H9 (cell line): ENCODE data around the gene MT1A. TPM values are rescaled to one million over a fixed set of nuclear protein-coding genes. Genes with fewer than 3 reads are reported as not detected.

ENCODE experiments used
- DNase-seq: peaks from one replicate; pipeline ENCODE4 v3.0.0-alpha.2; 2017
- H2AFZ ChIP-seq: one replicate; pipeline ENCODE4 v1.6.1; 2013; ENCODE audit warnings: mild to moderate bottlenecking, low read length, control low read depth, moderate library complexity
- H2AK5ac ChIP-seq: 2 replicates; pipeline ENCODE4 v1.6.1; 2013; ENCODE audit warnings: low read length, control low read depth, mixed read lengths; ENCODE audit not compliant: insufficient read length
- H2BK120ac ChIP-seq: one replicate; pipeline ENCODE4 v1.6.1; 2013; ENCODE audit warnings: low read depth, mild to moderate bottlenecking, low read length, control low read depth, inconsistent platforms; ENCODE audit not compliant: poor library complexity, severe bottlenecking
- H2BK12ac ChIP-seq: 2 replicates; pipeline ENCODE4 v1.6.1; 2013; ENCODE audit warnings: low read length, control low read depth, mixed read lengths, low read depth; ENCODE audit not compliant: insufficient read length
- H2BK15ac ChIP-seq: 2 replicates; pipeline ENCODE4 v1.6.1; 2013; ENCODE audit warnings: low read depth, low read length, control low read depth
- H2BK20ac ChIP-seq: one replicate; pipeline ENCODE4 v1.6.1; 2013; ENCODE audit warnings: low read depth, mild to moderate bottlenecking, low read length, control low read depth, inconsistent platforms; ENCODE audit not compliant: poor library complexity, severe bottlenecking
- H2BK5ac ChIP-seq: 2 replicates; pipeline ENCODE4 v1.6.1; 2013; ENCODE audit warnings: low read length, control low read depth, mixed read lengths; ENCODE audit not compliant: insufficient read length
- H3K14ac ChIP-seq: 2 replicates; pipeline ENCODE4 v1.6.1; 2013; ENCODE audit warnings: low read length, control low read depth; ENCODE audit not compliant: insufficient read depth
- H3K18ac ChIP-seq: 2 replicates; pipeline ENCODE4 v1.6.1; 2013; ENCODE audit warnings: low read depth, mild to moderate bottlenecking, mixed read lengths, low read length, control low read depth; ENCODE audit not compliant: insufficient read length
- H3K23ac ChIP-seq: 2 replicates; pipeline ENCODE4 v1.6.1; 2013; ENCODE audit warnings: low read length, control low read depth, mixed read lengths, low read depth; ENCODE audit not compliant: insufficient read length
- H3K23me2 ChIP-seq: 2 replicates; pipeline ENCODE4 v1.6.1; 2013; ENCODE audit warnings: low read depth, mild to moderate bottlenecking, mixed read lengths, low read length, control low read depth; ENCODE audit not compliant: insufficient read length, poor library complexity, severe bottlenecking
- H3K27ac ChIP-seq: 2 replicates; pipeline ENCODE4 v1.5.1; 2013; ENCODE audit warnings: low read length, control low read depth, mixed read lengths, low read depth; ENCODE audit not compliant: insufficient read length
- H3K27me3 ChIP-seq: 2 replicates; pipeline ENCODE4 v1.6.1; 2013; ENCODE audit warnings: low read length, control low read depth, inconsistent platforms; ENCODE audit not compliant: insufficient read depth
- H3K4ac ChIP-seq: 2 replicates; pipeline ENCODE4 v1.6.1; 2013; ENCODE audit warnings: low read depth, mild to moderate bottlenecking, control low read depth, inconsistent platforms, low read length, moderate library complexity
- H3K4me1 ChIP-seq: 2 replicates; pipeline ENCODE4 v1.6.1; 2013; ENCODE audit warnings: low read length, control low read depth, inconsistent platforms; ENCODE audit not compliant: insufficient read depth
- H3K4me2 ChIP-seq: 2 replicates; pipeline ENCODE4 v1.6.1; 2013; ENCODE audit warnings: low read length, control low read depth, mixed read lengths; ENCODE audit not compliant: insufficient read length, insufficient read depth
- H3K56ac ChIP-seq: 2 replicates; pipeline ENCODE4 v1.6.1; 2013; ENCODE audit warnings: low read depth, mild to moderate bottlenecking, mixed read lengths, low read length, control low read depth; ENCODE audit not compliant: insufficient read length
- H3K79me1 ChIP-seq: 2 replicates; pipeline ENCODE4 v1.6.1; 2013; ENCODE audit warnings: low read depth, mild to moderate bottlenecking, moderate library complexity, low read length, control low read depth, inconsistent platforms; ENCODE audit not compliant: insufficient read depth, poor library complexity, severe bottlenecking
- H3K79me2 ChIP-seq: 2 replicates; pipeline ENCODE4 v1.6.1; 2013; ENCODE audit warnings: low read length, control low read depth, inconsistent platforms; ENCODE audit not compliant: insufficient read depth
- H3K9ac ChIP-seq: 2 replicates; pipeline ENCODE4 v1.6.1; 2013; ENCODE audit warnings: low read length, control low read depth, mixed read lengths; ENCODE audit not compliant: insufficient read length; ENCODE audit errors: extremely low read depth
- H3K9me3 ChIP-seq: one replicate; pipeline ENCODE4 v1.6.1; 2013; ENCODE audit warnings: low read depth, low read length, inconsistent platforms; ENCODE audit not compliant: control insufficient read depth
- H3T11ph ChIP-seq: one replicate; pipeline ENCODE4 v1.6.1; 2013; ENCODE audit warnings: mild to moderate bottlenecking, low read length, control low read depth, inconsistent platforms
- H4K20me1 ChIP-seq: one replicate; pipeline ENCODE4 v1.6.1; 2013; ENCODE audit not compliant: control insufficient read depth, insufficient read length, insufficient read depth
- H4K5ac ChIP-seq: 2 replicates; pipeline ENCODE4 v1.6.1; 2013; ENCODE audit warnings: low read depth, mild to moderate bottlenecking, mixed read lengths, low read length, control low read depth; ENCODE audit not compliant: insufficient read length
- H4K8ac ChIP-seq: replicated peaks from 2 replicates; pipeline ENCODE4 v1.6.1; 2013; ENCODE audit warnings: low read length, control low read depth, mixed read lengths, low read depth; ENCODE audit not compliant: insufficient read length
- H4K91ac ChIP-seq: 2 replicates; pipeline ENCODE4 v1.6.1; 2013; ENCODE audit warnings: low read depth, mild to moderate bottlenecking, moderate library complexity, mixed read lengths, low read length, control low read depth; ENCODE audit not compliant: insufficient read length
- H3K27ac Mint-ChIP-seq, 3 experiments: 2 replicates in 2 of 3; 3 replicates in 1 of 3; pipeline ENCODE4 v1.8.0; 2020 to 2021; ENCODE audit warnings: mixed read lengths in 3 of 3, mild to moderate bottlenecking in 1 of 3, moderate library complexity in 1 of 3
- H3K27me3 Mint-ChIP-seq: 2 replicates; pipeline ENCODE4 v1.8.0; 2021; ENCODE audit warnings: low read depth, mild to moderate bottlenecking, moderate library complexity, mixed read lengths
- H3K36me3 Mint-ChIP-seq, 3 experiments: 2 replicates in 2 of 3; 3 replicates in 1 of 3; pipeline ENCODE4 v1.8.0; 2020 to 2021; ENCODE audit warnings: low read depth in 3 of 3, mixed read lengths in 3 of 3; ENCODE audit not compliant: insufficient read depth in 1 of 3
- H3K4me1 Mint-ChIP-seq, 2 experiments: 2 replicates each; pipeline ENCODE4 v1.8.0; 2020; ENCODE audit warnings: mixed read lengths in 2 of 2
- H3K4me3 Mint-ChIP-seq, 2 experiments: 2 replicates in 1 of 2; 3 replicates in 1 of 2; pipeline ENCODE4 v1.8.0; 2020 to 2021; ENCODE audit warnings: mild to moderate bottlenecking in 2 of 2, mixed read lengths in 2 of 2, moderate library complexity in 1 of 2
- H3K9me3 Mint-ChIP-seq, 2 experiments: 2 replicates in 1 of 2; 3 replicates in 1 of 2; pipeline ENCODE4 v1.8.0; 2020; ENCODE audit warnings: mild to moderate bottlenecking in 2 of 2, mixed read lengths in 2 of 2, moderate library complexity in 1 of 2
- CTCF ChIP-seq: fragments of 200-600 bp; sonication (generic); conservative IDR thresholded peaks from 3 replicates; pipeline ENCODE4 v1.8.0; 2021; ENCODE audit warnings: antibody characterized with exemption, mild to moderate bottlenecking
- WGBS: extraction: QIAGEN DNeasy Blood & Tissue Kit; methylation state at CpG from one replicate; pipeline ENCODE4 v1.1.7; 2013; ENCODE audit warnings: missing lambda C conversion rate, low lambda C conversion rate, mixed read lengths; ENCODE audit not compliant: insufficient read length; ENCODE audit errors: extremely low coverage; 5-methylcytosine and 5-hydroxymethylcytosine counted together
- total RNA-seq: library from RNA; stranded (reverse); gene quantifications from 2 replicates; pipeline ENCODE4 v1.2.1, GENCODE V29; 2021

The MT1A gene
- total RNA-seq, 1 experiment from 2014 or later = not detected

GRCh38 chr16:56603589-56603988, 34.9 kb upstream of the MT1A start:
- H3K23me2 ChIP-seq = peaks cover 2% of the 10 kb centered on the region
- no peak overlapping the region for H2BK5ac ChIP-seq
- no peaks in the 10 kb centered on the region for H3K9me3 ChIP-seq
- no peak overlapping the region for H3K4me2 ChIP-seq
- H4K91ac ChIP-seq = no peak overlapping the region
- H2BK120ac ChIP-seq = no peak overlapping the region
- H4K20me1 ChIP-seq = no peaks in the 10 kb centered on the region
- no peaks in the 10 kb centered on the region for H3K79me2 ChIP-seq
- H4K8ac ChIP-seq = no peak overlapping the region
- H3K4me1 ChIP-seq = no peaks in the 10 kb centered on the region
- Mint-ChIP-seq H3K36me3 (no peaks in the 10 kb centered on the region), H3K4me1 (peaks cover 14 to 21% of the 10 kb centered on the region in 2 experiments), H3K9me3 (no peaks in the 10 kb centered on the region), H3K27me3 (peaks cover 65% of the 10 kb centered on the region), H3K27ac (no peak overlapping the region), H3K4me3 (no peak overlapping the region)
- no peak overlapping the region for H3K27ac ChIP-seq
- no peaks in the 10 kb centered on the region for H3K79me1 ChIP-seq
- no peak overlapping the region for H3K23ac ChIP-seq
- H3K27me3 ChIP-seq = peaks cover 2% of the 10 kb centered on the region; the same call in 1 of the 2 replicates
- H3T11ph ChIP-seq = no peak overlapping the region
- H2BK12ac ChIP-seq = no peak overlapping the region
- no peak overlapping the region for H2AK5ac ChIP-seq
- H3K56ac ChIP-seq = no peak overlapping the region
- no peak overlapping the region for H2AFZ ChIP-seq
- no peak overlapping the region for H3K4ac ChIP-seq
- no peak overlapping the region for H3K18ac ChIP-seq
- TF ChIP-seq CTCF = peak; percentile 61
- peak; percentile 74 for DNase-seq
- H3K14ac ChIP-seq = no peak overlapping the region
- H2BK15ac ChIP-seq = no peak overlapping the region
- no peak overlapping the region for H3K9ac ChIP-seq
- no CpG with 5 or more reads among the region's 4 CpGs for WGBS
- H2BK20ac ChIP-seq = no peak overlapping the region
- H4K5ac ChIP-seq = no peak overlapping the region
